Neuron (in vitro differentiated cells): ENCODE measurements around the gene MCM3.

ENCODE experiments used
- H2AFZ ChIP-seq: one replicate; pipeline ENCODE4 v1.6.1; 2013; ENCODE audit warnings: low read depth, mild to moderate bottlenecking, inconsistent platforms, low read length, moderate library complexity
- H3K27me3 ChIP-seq: one replicate; pipeline ENCODE4 v1.6.1; 2013; ENCODE audit warnings: low read length; ENCODE audit not compliant: insufficient read depth
- H3K36me3 ChIP-seq: one replicate; pipeline ENCODE4 v1.6.1; 2013; ENCODE audit warnings: low read length; ENCODE audit not compliant: insufficient read depth
- H3K4me1 ChIP-seq: one replicate; pipeline ENCODE4 v1.6.1; 2013; ENCODE audit warnings: low read length; ENCODE audit not compliant: insufficient read depth
- H3K4me3 ChIP-seq: 2 replicates; pipeline ENCODE4 v1.5.1; 2013; ENCODE audit warnings: mild to moderate bottlenecking, low read length, moderate library complexity
- H3K9me3 ChIP-seq: one replicate; pipeline ENCODE4 v1.6.1; 2013; ENCODE audit warnings: low read length

Gene MCM3

GRCh38 chr6:52255434-52255833, 29.1 kb downstream of the MCM3 start:
- no peaks in the 10 kb centered on the region for H3K4me1 ChIP-seq
- H3K36me3 ChIP-seq: no peaks in the 10 kb centered on the region
- no peak overlapping the region for H3K4me3 ChIP-seq
- no peaks in the 10 kb centered on the region for H3K9me3 ChIP-seq
- H3K27me3 ChIP-seq: no peaks in the 10 kb centered on the region
- H2AFZ ChIP-seq: no peak overlapping the region

GRCh38 chr6:52254731-52255378, 29.7 kb downstream of the MCM3 start:
- Histone ChIP-seq H3K27me3 (no peaks in the 10 kb centered on the region), H3K4me1 (no peaks in the 10 kb centered on the region), H3K9me3 (no peaks in the 10 kb centered on the region), H3K4me3 (no peak overlapping the region), H3K36me3 (no peaks in the 10 kb centered on the region), H2AFZ (no peak overlapping the region)

- H2AFZ ChIP-seq: no peak overlapping the region
- H3K36me3 ChIP-seq: no peaks in the 10 kb centered on the region
- H3K27me3 ChIP-seq: no peaks in the 10 kb centered on the region
- H3K4me3 ChIP-seq: no peak overlapping the region
- H3K4me1 ChIP-seq: no peaks in the 10 kb centered on the region
- H3K9me3 ChIP-seq: no peaks in the 10 kb centered on the region
Observed at GRCh38 chr6:52253494-52253893, 31.0 kb downstream of the MCM3 start.

- Histone ChIP-seq H2AFZ (no peak overlapping the region), H3K36me3 (no peaks in the 10 kb centered on the region), H3K9me3 (no peaks in the 10 kb centered on the region), H3K4me1 (no peaks in the 10 kb centered on the region), H3K27me3 (no peaks in the 10 kb centered on the region), H3K4me3 (no peak overlapping the region)
Observed at GRCh38 chr6:52251113-52251512, 33.4 kb downstream of the MCM3 start.

- no peak overlapping the region for H3K4me3 ChIP-seq
- H3K9me3 ChIP-seq: no peaks in the 10 kb centered on the region
- H3K36me3 ChIP-seq: no peaks in the 10 kb centered on the region
- no peaks in the 10 kb centered on the region for H3K4me1 ChIP-seq
- peaks cover 7% of the 10 kb centered on the region for H3K27me3 ChIP-seq
- no peak overlapping the region for H2AFZ ChIP-seq
Observed at GRCh38 chr6:52249078-52249477, 35.5 kb downstream of the MCM3 start.

- Histone ChIP-seq H3K9me3 (no peaks in the 10 kb centered on the region), H3K4me3 (no peak overlapping the region), H2AFZ (no peak overlapping the region)
Observed at GRCh38 chr6:52245425-52245824, 39.1 kb downstream of the MCM3 start.

GRCh38 chr6:52244400-52244799, 40.1 kb downstream of the MCM3 start, which contains the start of gene IL17F:
Gene IL17F, minus strand, starts transcription at chr6:52244500. Its CDS starts 71 bp downstream, at chr6:52244429.
- Histone ChIP-seq H3K36me3 (no peaks in the 10 kb centered on the region), H3K4me3 (no peak within 1 kb of the TSS), H3K9me3 (no peaks in the 10 kb centered on the region), H3K27me3 (peaks cover 7% of the 10 kb centered on the region), H3K4me1 (no peaks in the 10 kb centered on the region), H2AFZ (no peak within 1 kb of the TSS)

More at GRCh38 chr6:52245425-52245824, 39.1 kb downstream of the MCM3 start:
- peaks cover 7% of the 10 kb centered on the region for H3K27me3 ChIP-seq
- H3K4me1 ChIP-seq: no peaks in the 10 kb centered on the region
- H3K36me3 ChIP-seq: no peaks in the 10 kb centered on the region

- H3K9me3 ChIP-seq: no peaks in the 10 kb centered on the region
Observed at GRCh38 chr6:52243282-52243893, 41.2 kb downstream of the MCM3 start.

GRCh38 chr6:52241819-52242218, 42.7 kb downstream of the MCM3 start:
- Histone ChIP-seq H3K9me3 (no peaks in the 10 kb centered on the region), H3K27me3 (peaks cover 7% of the 10 kb centered on the region), H3K4me1 (no peaks in the 10 kb centered on the region), H3K36me3 (no peaks in the 10 kb centered on the region), H2AFZ (no peak overlapping the region), H3K4me3 (no peak overlapping the region)

More at GRCh38 chr6:52243282-52243893, 41.2 kb downstream of the MCM3 start:
- H3K36me3 ChIP-seq: no peaks in the 10 kb centered on the region
- H2AFZ ChIP-seq: no peak overlapping the region
- no peaks in the 10 kb centered on the region for H3K4me1 ChIP-seq
- H3K4me3 ChIP-seq: no peak overlapping the region
- peaks cover 7% of the 10 kb centered on the region for H3K27me3 ChIP-seq

GRCh38 chr6:52233975-52234823, 50.3 kb downstream of the MCM3 start:
- peaks cover 4% of the 10 kb centered on the region for H3K27me3 ChIP-seq
- H3K9me3 ChIP-seq: no peaks in the 10 kb centered on the region
- H3K4me1 ChIP-seq: no peaks in the 10 kb centered on the region
- H2AFZ ChIP-seq: no peak overlapping the region
- no peaks in the 10 kb centered on the region for H3K36me3 ChIP-seq
- H3K4me3 ChIP-seq: no peak overlapping the region

- Histone ChIP-seq H2AFZ (no peak overlapping the region), H3K4me3 (no peak overlapping the region), H3K36me3 (no peaks in the 10 kb centered on the region), H3K9me3 (no peaks in the 10 kb centered on the region), H3K27me3 (peaks cover 4% of the 10 kb centered on the region), H3K4me1 (no peaks in the 10 kb centered on the region)
Observed at GRCh38 chr6:52233005-52233404, 51.5 kb downstream of the MCM3 start.

- no peak overlapping the region for H2AFZ ChIP-seq
- no peaks in the 10 kb centered on the region for H3K36me3 ChIP-seq
- H3K4me1 ChIP-seq: no peaks in the 10 kb centered on the region
- no peaks in the 10 kb centered on the region for H3K9me3 ChIP-seq
- peaks cover 4% of the 10 kb centered on the region for H3K27me3 ChIP-seq
- H3K4me3 ChIP-seq: no peak overlapping the region
Observed at GRCh38 chr6:52231406-52232127, 53.0 kb downstream of the MCM3 start.

- Histone ChIP-seq H3K4me3 (no peak overlapping the region), H3K27me3 (peaks cover 4% of the 10 kb centered on the region), H2AFZ (no peak overlapping the region), H3K4me1 (no peaks in the 10 kb centered on the region), H3K9me3 (no peaks in the 10 kb centered on the region), H3K36me3 (no peaks in the 10 kb centered on the region)
Observed at GRCh38 chr6:52230685-52231084, 53.9 kb downstream of the MCM3 start.
